Measurements from ENCODE around the gene CHD2.
"Not testable (repeated sequence)": the region's sequence is repeated elsewhere in the genome, so short reads cannot be mapped to it uniquely, and the experiment has no call there.

The CHD2 gene

DNA sequence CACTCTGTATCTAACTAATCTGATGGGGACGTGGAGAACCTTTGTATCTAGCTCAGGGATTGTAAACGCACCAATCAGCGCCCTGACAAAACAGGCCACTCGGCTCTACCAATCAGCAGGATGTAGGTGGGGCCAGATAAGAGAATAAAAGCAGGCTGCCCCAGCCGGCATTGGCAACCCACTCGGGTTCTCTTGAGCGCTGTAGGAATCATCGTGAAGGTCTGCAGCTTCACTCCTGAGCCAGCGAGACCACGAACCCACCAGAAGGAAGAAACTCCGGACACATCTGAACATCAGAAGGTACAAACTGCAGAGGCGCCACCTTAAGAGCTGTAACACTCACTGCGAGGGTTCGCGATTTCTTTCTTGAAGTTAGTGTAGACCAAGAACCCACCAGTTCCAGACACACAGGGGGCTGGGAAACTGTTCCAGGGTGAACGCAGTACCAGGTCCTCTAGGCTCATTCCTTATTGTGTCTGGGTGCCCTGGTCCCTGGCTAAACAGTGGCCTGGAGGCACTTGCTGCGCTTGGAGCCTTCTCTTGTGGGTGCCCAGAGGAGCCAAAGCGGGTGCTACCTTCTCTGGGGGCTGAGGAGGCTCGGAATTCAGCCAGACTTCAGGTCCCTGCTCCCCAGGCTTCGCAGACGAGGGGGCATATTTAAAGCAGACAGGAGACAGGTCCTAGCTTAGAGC lies 132.5 kb downstream of the CHD2 start:
- not testable (repeated sequence) for DNase-seq (ENCODE audit: extremely low read depth in 1 of 2, low read depth in 1 of 2)

DNA sequence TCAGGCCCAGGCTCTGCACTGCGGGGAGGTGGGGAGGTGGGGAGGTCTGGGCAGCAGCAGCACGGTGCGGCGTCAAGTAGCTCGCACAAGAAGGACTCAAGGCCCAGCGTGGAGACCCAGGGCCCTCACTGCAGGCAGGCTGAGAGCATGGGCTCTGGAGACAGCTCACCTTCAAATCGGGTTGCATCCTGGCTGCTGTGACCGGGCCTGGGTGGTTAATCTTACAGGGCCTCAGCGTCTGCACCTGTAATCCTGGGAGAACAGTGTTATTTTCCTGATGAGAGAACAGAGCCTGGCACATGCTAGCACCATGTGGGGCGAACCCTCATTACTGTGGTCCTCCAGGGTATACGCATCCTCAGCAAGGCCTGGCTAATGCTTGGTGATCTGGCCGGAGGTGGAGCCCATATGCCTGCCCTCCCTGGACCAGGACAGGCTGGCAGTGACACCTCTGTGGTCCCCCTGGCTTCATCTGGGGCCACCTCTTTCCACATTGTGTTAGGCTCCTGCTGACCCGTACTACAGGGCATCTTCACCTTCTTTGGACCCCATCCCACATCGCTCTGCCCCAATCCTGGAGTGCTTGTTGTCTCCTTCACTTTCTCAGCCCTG lies 133.4 kb downstream of the CHD2 start:
- DNase-seq (ENCODE audit: extremely low read depth in 1 of 2, low read depth in 1 of 2) = no peak

DNA sequence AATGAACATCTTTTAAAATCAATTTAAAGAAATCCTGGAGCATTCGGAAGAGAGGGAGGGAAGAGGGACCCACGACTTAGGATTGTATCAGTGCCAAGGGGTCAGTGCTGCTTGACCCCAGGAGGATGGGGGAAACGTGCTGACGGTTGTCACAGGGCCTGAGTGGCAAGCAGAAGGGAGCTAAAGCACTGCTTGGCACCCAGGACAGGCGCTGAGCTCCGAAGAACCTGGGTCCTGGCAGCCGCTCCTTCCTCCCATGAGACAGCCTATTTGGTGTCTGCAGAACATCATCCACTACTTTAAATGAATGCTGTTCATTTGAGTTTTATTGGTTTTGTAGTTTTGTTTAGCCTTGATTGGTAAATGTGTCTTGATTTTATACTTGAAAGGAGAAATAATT lies 134.4 kb downstream of the CHD2 start:
- no peak for DNase-seq (ENCODE audit: extremely low read depth in 1 of 2, low read depth in 1 of 2)

DNA sequence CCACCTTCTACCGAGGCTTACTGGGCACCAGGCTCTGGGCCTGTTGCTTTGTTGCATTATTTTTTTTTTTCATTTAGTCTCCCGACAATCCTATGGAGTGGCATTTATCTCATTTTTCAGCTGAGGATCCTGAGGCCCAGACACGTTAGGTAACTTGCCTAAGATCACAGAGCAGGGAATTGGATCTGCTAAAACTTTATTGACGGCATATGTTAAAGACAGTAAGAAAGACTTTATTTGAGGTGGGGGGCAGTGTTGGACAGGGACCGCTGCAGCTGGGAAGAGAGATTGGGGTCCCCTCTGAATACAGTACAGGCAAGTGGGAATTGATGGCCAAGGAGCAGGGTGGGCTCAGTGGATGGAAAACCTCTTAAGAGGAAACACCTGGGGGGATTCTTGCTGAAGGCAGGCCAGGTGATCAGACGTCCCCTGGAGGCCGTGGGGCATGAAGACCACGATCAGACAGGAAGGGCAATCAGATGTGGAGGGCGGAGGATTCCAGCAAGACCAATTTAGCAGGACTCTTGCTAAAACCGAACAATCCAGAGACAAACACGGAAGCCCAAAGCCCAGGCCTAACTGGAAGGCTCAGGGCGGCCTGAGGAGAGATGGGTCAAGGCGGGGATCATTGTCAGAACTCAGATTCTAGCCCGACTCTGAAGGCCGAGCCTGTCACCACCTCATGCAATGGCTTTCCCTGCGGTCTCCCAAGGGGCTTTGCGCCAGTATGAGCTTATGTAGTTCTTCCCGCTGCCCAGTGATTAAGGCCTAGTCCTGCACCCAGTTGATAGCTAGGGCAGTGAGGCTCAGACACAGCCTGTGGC lies 135.2 kb downstream of the CHD2 start:
- no peak for DNase-seq (ENCODE audit: extremely low read depth in 1 of 2, low read depth in 1 of 2)

DNA sequence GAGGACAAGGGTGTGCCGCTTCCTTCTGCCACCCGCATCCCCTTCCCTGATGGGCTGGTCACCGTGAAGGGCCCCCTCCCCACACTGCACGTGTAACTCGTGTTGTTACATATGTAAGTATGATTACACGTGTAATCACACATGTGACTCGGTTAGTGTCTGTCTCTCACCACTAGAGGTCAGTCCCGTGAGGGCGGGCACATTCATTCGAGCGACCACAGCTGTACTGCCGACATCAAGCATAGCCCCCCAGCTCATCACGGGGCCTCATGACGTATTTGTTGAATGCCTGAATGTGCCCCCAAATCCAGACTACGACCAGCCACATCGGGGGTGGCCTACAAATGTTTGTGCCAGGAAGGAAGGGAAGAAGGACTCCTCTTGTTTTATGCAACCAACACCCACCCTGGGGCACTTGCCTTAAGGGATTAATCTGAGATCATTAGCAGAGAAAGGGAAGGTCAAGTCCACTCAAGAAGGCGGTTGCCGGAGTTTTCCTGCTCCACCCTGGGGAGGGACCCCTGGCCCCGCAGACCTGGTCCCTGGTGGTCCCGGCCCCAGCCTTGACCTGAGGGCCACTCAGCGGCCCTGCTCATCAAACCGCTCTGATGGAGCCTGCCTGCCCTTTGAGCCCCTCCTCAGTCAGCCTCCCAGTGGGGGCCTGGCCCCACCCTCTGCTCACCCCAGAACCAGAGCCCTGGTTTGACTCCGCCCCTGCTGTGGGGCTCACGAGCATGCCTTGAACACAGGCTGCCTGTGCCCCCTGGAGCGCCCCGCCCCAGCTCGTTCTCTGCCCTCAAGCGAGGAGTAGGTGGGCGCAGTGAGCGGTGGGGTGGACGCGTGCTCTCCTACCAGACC lies 136.1 kb downstream of the CHD2 start:
- no peak for DNase-seq (ENCODE audit: extremely low read depth in 1 of 2, low read depth in 1 of 2)

DNA sequence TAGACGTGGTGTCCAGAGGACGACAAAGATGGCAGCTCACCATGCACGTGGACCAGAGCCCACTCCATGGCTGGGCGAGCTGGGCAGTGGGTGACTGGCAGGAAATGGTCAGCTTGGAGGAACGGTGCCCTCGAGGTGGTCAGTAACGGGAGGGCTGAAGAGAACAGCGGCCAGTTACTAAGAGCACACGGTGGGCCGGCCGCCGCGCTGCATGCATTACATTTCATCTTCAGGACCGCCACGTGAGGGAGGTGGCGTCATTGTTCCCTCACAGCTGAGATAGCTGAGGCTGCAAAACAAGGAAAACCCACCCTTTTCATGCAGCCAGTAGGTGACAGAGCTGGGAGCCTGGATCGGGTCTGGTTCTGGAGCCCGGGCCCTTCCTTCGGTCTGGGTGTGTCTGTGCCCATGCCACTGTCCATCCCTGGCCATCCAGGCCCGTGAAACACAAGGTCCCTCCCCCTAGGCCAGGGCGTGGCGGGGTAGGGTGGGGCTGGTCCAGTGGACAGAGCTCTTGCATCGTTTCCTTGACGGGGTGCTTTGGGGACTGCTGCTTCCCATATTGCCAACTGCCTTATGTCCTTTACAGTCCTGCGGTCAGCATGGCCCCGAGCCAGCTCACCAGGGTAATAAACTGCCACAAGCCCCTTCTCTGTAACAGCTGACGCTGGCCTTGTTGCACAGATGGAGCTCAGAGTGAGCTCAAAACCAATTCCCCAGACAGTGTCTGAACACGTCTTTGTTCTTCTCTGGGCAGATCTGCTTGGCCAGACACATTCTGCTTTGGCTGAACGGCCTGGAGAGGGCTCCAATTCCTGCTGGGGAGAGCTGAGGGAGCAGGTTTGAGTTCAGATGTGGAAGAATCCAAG lies 137.1 kb downstream of the CHD2 start:
- DNase-seq (ENCODE audit: extremely low read depth in 1 of 2, low read depth in 1 of 2) = no peak

DNA sequence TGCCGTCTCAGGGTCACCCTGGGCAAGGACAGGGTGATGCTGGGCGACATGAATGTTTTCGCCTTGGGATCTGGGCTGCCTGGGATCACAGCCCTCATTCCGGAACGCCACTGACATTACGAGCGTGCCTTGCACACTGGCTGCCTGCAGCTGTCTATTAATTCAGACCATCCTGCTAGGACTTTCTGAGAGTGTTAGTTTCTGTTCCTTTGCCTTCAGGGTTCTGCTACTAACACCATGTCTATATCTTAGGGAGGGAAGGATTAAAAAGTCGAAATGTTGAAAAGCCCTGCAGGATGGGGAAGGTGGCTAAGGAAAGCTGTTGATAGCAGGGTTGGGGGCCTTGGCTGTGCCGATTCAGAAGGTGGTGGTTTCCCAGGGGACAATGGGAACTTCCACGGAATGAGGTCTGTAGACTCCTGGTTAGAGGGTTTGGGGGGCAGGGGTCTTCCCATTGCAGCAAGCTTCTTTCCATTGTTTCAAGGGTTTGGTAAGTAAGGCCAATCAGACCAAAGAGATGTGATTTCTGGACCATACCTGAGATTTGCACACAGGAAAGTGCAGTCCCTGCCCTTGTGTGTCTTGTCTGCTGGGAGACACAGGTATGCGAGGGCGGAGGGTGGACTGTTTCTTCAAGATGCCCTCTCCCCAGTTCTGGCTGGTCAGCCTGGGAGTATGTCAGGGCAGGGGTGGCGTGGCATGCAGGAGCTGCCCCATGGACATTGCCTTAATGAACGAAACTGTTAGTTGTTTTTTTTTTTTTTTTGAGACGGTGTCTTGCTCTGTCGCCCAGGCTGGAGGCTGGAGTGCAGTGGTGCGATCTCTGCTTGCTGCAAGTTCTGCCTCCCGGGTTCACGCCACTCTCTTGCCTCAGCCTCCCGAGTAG lies 137.9 kb downstream of the CHD2 start:
- DNase-seq (ENCODE audit: extremely low read depth in 1 of 2, low read depth in 1 of 2) = no peak

DNA sequence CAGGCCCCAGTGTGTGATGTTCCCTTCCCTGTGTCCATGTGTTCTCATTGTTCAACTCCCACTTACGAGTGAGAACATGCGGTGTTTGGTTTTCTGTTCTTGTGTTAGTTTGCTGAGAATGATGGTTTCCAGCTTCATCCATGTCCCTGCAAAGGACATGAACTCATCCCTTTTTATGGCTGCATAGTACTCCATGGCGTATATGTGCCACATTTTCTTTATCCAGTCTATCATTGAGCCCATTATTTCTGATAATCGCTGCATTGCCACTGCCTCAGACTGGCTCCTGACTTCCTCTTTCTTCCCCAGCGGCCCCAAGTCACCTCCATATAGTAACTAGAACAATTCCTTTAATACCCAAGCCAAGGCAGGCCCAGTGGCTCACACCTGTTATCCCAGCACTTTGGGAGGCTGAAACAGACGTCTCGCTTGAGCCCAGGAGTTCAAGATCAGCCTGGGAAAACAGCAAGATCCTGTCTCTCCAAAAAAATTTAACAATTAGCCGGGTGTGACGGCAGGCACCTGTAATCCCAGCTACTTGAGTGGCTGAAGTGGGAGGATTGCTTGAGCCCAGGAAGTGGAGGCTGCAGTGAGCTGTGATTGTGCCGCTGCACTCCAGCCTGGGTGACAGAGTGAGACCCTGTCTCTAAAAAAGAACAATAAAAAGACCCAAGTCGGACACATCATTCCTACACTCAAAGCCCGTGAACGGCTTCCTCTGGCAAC lies 139.6 kb downstream of the CHD2 start:
- DNase-seq (ENCODE audit: extremely low read depth in 1 of 2, low read depth in 1 of 2) = not testable (repeated sequence)

DNA sequence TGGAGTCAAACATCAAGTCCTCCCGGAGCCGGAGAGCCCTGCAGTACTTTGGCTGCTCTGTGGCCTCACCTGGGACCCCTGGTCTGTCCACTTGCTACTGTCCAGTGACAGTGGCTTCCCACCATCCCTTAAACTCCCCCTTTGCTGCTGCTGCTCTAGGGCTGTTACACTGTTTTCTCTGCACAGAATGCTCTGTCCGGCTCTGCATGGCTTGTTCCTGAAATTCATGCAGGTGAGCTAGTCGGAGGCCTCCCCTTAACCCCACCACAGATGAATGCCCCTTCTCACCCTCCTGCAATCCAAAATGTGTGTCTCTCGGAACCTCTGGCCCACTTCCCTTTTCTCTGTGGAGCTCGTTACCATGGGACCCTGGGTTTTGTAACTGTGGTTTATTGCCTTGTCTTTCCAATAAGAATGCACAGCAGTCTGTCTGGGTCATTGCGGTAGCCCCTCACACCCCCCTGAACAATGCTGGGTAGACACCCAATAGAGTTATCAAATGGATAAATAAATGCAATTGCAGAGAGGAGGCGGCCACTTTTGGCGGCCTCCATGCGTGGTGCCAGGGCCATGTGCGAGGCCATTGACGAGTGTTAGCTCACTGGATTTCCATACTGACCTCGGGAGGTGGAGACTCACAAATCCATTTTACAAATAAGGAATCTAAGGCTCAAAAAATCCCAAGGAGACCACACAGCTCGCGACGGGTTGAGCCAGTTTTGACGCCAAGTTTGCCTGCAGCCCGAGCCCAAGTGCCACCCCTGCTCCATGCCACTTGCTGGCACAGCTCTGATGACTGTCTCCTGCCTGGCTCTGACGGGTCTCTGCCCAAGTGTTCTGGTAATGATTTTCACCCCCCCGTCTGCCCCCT lies 140.4 kb downstream of the CHD2 start:
- no peak for DNase-seq (ENCODE audit: extremely low read depth in 1 of 2, low read depth in 1 of 2)

DNA sequence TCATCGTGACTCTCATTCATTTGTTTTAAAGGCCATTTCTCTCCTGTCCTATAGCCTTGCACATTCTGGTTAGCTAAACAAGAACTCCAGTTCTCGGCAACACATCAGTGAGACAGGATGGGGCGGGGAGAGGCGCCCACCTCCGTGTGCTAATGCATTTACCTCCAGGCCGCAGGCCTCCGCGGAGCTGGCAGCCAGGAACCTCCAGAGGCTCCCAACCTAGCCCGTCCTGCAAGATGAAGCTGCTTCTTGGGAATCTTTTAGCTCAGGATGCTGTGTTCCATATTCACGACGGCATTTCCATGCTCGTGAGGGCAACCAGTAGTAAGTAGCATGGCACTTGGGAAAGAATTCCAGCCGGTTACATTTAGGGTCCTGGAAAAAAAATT lies 141.0 kb downstream of the CHD2 start:
- no peak for DNase-seq (ENCODE audit: extremely low read depth in 1 of 2, low read depth in 1 of 2)

DNA sequence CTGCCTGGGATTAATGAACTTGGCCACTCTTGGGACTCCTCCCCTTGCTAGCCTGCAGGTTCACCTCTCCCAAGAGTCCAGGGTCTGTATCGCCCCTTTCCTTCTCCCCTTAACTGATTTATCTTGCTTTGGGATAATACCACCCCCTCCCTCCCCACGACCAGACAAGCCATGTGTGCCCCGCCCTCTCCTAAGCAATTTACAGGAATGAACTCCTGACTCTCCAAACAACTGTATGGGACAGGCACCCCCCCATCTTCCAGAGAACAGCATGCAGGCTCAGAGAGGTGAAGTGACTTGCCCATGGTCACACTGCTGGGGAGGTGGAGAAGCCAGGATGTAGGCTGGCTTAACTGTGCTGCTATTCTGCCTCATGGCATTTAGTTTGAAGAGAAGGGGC lies 142.1 kb downstream of the CHD2 start:
- no peak for DNase-seq (ENCODE audit: extremely low read depth in 1 of 2, low read depth in 1 of 2)

DNA sequence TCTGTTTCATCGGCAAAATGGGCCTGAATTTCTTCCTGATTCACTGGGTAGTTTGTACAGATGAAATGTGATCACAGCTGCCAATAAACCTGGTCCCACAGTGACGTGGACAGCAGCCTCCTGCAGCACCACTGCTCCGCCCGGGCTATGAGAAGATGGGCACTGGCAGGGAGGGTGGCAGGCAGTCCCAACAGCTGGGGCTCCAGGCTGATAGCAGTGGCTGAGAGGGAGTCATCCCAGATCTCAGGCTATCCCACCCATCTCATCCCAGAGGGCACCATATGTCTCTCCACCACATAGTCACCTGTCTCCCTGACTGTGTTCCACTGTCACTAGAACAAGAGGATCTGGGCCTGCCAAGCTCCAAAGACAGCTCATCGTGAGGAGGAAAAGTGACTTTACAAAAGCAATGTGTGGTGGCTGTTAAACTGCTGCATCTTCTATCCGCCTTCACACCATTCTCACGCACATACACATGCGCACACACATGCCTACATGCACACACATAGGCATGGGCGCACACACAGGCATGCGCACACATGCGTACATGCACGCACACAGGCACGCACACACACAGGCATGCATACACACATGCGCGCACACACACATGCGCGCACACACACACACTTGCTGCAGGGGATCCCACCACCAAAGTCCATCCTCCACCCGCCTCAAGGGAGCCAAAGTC lies 142.7 kb downstream of the CHD2 start:
- no peak for DNase-seq (ENCODE audit: extremely low read depth in 1 of 2, low read depth in 1 of 2)

DNA sequence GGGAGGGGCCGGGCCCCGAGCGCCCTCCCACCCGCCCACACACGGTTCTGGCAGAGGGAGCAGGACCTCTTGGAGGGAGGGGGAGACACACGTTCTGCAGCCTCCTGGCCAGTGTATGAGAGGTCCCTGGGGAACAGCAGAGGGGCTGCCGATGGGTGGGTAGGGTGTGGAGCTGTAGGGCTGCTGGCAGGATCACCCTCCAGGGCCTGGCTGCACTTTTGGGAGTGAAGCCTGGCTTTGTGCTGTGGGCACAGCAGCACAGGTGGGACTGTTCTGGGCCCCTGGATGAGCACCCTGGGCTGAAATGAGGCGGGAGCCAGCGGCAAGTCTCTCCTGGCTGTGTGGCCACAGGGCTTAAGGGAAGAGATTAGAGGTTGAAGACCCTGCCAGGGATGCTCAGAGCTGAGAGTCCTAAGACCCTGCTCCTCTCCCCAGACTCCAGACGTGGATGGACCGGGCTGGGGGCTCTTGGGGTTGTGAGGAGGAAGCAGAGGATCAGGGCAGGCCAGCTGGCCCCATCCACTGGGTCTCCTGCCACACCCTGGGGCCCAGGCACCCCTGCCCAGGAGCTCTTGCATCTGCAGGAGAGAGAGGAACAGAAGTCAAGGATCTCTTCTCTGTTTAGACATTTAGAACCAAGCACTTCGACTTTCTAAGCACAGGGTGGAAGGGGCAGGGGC lies 143.6 kb downstream of the CHD2 start:
- DNase-seq (ENCODE audit: extremely low read depth in 1 of 2, low read depth in 1 of 2) = no peak

DNA sequence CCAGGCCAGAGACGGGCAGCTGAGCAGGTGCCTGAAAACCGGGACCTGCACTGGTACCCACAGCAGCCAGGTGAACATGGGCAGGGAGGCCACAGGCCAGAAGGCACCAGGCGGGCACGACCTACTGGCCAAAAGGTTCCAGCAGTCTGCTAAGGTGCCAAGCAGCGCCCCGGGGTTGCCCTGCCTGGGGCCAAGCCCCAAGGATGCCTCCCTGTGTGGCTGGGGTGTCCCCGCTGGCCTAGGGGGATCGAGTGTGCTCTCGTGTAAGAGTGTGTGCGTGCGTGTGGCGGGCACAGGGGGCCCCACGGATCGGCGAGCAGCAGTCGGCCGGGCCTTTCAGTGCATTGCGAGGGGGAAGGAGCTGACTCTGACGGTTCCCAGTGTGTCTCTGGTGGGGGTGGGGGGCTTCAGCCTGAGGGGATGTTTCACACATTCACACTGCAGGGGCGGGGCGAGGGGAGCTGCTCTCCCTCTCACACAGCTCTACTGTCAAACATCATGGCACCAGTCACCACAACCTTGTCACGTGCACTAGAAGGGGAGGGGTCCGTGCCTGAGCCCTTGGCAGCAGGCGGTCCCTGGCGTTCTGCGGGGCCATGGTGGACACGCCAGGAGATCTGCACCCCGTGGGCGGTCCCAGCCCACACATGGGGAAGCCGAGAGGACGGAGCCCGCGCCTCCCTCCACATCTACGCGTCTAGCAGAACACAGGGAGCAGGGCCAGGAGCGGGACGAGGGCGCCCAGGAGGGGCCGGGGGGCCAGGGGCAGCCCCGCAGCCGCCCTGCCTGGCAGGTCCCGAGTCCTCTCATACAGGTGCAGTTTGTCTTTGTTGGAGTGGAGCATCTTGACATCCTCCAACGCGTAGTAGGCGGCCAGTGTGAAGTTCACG lies 144.4 kb downstream of the CHD2 start:
- no peak for DNase-seq (ENCODE audit: extremely low read depth in 1 of 2, low read depth in 1 of 2)

DNA sequence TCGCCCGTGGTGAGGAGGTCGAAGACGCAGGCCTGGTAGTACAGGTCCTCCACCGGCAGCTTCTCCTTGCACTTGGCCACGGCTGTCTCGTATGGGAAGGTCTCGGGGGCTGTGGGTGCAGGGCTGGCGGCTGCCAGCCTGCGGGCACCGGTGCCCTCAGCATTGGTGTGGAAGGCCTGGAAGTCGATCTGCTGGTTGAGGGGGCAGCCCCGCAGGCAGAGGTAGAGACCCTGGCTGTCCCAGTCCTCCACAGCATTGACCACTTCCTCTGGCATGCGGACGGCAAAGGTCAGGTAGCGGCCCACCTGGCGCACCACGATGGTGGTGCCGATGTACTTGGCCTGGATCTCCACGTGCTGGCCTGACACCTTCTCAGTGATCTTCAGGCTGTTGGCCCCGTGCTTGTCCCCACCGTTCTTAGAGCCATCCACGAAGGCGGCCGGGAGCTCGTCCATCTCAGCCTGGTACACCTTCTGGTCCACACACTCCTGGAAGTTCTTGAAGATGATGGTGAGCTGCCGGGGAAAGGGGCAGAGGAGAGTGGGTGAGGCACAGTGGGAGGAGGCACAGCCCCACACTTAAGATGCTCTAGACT lies 145.2 kb downstream of the CHD2 start:
- no peak for DNase-seq (ENCODE audit: extremely low read depth in 1 of 2, low read depth in 1 of 2)

Measured in activated CD8-positive, alpha-beta memory T cell treated with anti-CD3 and anti-CD28 coated beads for 1 hour (primary cell).